HG02970 (cell line): Measurements from ENCODE around the gene CAMTA1.

Experiments
- ATAC-seq: cut with Tn5 transposase; IDR thresholded peaks from one replicate; pipeline ENCODE4 v1.9.1; 2021; ENCODE audit warnings: mild to moderate bottlenecking, moderate library complexity, moderate number of reproducible peaks; ENCODE audit not compliant: unreplicated experiment, low FRiP score

CAMTA1 gene

DNA sequence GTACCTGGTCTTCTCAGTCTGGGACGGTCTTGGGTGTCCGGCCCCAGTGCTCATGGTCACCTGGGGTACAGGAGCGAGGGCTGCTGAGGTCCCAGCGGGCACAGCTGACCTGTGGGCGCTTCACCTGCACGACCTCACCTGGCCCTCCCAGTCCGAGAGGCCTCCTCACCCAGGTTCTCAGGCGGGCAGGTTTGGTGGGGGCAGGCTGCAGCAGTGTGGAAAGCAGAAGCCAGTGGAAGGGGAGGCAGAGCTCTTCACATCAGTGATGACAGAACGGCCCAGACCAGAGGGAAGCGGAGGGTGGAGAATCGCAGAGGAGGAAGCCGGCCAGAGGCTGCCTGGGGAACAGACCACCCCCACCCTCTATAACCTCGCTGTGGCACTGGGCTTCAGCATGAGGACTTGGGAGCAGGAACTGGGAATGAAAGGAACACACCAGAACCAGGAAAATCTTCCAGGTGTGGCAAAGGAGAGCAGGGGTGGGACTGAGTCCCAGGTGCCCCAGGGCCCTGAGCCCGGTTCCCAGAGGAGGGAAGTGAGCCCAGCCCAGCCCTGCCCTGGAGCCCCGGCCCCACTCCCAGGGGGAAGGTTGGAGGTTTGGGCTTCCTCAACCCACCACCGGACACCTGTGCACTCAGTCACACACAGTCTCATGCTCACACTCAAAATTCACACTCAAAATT, 720.7 kb downstream of the CAMTA1 start:
- ATAC-seq: no peak

DNA sequence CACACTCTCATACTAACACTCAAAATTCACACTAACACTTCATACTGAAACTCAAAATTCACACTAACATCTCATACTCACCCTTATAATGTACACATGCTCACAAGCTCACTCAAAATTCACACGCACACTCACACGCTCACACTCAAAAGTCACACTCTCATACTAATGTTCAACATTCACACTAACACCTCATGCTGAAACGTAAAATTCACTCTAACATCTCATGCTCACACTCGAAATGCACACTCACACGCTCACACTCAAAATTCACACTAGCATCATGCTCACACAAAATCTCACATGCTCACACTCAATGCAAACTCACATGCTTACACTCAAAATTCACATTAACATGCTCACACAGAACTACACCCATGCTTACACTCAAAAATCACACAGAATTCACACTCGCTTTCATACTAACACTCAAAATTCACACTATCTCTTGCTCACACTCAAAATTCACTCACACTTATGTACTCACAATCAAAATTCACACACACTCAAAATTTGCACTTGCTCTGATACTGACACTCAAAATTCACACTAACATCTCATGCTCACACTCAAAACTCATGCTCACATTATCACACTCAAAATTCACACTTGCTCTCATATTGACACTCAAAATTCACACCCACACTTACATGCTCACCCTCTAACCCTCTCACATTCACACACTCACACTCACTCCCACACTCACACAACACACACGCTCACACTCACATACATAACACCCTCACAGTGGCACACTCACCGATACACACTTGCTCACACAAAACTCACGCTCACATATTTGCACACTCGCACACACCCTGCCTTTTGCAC, 721.4 kb downstream of the CAMTA1 start:
- ATAC-seq: no peak

DNA sequence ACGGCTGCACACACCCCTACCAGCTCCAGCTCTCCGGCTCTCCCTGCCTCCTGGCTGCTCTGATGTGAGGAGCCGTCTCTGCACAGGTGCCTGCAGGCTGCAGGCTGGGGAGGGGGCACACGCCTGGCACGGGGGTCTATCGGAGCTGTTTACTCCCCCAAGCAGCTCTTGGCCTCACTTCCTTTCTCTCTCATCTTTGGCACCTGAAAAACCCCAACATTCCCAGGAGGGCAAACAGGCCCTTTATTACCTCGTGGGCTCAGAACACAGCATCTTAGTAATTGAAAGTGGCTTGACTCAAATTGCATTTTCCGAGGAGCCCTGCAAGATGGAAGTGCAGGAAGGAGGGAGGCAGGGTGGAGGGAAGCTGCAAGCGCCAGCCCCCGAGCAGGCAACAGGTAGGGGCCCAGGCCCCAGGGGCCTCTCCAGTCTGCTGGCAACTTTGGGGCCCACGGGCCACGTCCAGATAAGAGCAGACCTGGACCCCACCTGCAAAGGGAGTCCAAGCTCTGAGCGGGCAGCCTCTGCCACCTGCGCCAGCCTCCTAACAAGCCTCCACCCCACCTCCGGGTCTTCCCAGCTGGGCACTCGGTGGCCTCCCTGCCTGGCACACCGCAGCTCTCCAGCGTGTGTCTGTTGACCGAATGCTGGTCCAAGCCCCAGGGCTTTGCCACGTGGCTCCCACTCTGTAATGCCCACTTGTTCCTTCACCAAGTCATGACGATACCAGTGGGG, 722.2 kb downstream of the CAMTA1 start:
- no peak for ATAC-seq

DNA sequence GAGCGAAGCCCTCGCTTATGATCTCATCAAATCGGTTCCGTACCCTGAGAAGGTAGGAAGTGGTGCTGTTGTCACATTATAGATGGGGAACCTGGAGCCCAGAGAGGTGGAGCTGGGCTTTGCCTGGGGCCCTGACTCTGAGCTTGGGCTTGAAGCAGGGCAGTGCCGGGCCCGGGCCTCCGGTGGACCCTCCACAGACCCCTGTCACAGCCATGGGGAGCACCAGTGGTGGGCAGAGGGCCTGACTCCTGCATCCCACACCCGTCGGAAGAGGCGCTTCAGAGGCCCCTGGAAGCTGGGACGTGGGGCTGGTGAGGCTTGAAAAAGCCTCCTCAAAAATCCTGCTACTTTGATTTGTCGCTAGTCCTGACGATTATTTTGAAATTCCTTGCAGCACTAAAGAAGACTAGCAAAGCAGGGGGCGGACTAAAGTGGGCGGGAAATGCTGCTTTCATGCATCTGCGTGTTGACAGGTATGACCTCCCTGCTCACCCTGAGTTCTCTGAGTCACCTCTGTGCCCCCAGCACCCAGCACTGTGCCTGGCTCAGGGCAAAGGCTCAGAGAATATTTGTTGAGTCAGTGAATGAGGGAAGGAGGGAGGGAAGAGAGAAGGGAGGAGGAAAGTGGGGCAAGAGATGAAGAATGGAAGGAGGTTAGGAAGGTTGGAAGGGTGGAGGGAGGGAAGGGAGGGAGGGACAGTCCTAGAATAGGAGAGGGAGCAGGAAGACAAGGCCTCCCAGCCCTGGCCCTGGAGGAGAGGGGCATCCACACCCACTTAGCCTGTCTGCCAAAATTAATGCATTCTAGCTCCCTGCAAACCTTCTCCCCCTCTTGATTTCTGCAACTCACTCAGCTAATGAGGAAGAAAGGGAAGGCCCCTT, 723.0 kb downstream of the CAMTA1 start:
- ATAC-seq: no peak

DNA sequence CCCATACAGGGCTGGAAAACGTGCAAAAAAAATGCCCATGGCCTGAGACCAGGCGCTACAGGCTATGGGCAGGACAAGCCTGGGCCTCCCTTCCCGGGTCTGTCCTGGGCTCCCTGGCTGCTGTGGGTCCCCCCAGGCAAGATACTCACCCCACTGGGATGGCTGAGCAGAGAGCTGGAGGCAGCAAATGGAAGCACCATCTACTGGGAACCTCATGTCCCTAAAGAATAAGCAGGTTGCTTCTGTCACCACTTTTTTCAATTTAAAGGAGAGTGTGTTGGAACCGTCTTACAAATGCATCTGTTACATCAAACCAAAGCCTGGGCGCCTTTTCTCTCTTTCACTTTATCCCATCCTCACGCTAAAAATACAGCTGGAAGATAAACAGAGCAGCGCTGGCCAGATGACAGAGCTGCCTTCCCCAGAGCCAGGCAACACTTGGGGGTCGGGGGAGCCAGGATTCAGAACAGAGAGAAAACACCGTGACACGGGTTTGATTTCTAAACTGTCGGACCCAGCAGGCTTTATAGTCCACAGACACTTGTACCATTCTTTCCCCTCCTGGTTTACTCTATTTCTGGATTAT, 723.8 kb downstream of the CAMTA1 start:
- ATAC-seq: no peak

DNA sequence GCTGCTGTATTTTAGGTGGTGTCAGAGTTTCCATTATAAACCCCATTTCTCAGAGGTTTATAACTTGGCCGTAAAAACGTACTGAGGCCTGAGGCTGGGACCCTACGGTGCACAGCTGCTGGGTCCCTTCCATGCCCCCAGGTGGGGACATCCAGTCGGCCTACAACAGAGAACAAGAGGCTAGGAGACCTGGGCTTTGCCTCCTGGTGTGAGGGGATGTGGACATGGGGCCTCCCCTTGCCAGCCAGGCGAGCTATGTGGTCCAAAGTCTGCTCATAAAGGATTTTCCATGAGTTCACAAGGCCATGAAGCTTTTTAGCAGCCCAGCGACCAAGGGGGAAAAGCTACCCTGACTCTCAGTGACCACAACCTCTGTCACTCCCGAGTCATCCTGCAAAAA, 724.3 kb downstream of the CAMTA1 start:
- no peak for ATAC-seq

DNA sequence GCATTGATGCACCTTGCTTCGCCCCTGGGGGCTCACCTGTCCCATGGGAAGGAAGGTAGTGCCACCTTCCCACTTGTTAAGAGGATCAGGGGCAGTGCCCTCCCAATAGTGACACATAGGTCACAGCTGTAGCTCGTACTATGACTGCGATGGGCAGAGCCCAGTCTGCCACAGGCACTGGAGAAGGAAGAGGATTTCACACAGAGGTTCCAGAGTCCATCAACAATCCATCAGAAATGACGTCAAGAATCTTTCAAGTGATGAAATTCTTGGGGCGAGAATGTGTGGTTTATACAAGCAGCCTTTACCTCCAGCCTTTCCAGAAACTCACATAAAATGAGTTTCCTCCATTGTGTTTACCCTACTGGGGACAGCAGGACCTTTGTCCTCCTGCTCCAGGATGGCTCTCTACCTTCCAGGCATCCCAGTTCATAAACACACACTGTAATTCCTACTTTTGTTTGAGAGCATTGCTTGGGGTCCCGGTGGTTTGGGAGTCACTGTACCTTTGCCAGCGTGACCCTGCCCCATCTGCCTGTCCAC, 725.2 kb downstream of the CAMTA1 start:
- ATAC-seq: no peak

DNA sequence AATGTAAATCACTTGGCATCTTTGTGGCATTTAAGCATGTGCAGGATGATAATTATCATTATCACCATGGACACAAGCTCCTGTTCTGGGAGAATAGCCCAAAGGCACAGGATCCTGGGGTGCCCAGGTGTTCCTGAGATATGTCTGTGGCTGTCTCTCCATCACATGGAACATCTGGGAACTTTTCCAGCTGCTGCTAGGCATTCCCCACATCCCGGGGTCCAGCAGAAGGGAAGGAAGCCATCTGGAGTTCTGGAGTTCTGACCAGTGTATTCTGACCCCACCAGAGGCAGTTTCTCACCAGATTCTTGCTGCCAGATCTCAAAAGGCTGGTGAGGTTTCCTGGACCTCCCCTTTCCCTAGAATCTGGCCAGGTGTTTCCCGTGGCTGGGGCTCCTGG, 726.1 kb downstream of the CAMTA1 start:
- no peak for ATAC-seq

DNA sequence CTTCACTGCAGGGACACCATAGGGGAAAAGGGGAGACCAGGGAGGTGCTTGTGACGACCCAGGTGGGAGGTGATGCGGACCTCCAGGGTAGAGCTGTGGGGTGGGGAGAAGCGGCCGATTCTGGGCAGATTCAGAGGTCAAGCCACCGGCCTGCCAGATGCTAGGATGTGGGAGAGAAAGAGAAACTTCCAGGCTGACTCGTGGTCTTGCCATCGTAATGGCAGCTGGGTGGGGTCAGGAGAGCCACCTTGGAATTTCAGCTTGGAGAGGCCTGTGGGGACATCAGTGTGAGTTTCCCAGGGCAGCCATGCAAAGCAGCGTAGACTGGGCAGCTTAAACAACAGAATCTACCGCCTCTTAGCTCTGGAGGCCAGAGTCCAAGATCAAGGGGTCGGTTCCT, 727.8 kb downstream of the CAMTA1 start:
- ATAC-seq: no peak

DNA sequence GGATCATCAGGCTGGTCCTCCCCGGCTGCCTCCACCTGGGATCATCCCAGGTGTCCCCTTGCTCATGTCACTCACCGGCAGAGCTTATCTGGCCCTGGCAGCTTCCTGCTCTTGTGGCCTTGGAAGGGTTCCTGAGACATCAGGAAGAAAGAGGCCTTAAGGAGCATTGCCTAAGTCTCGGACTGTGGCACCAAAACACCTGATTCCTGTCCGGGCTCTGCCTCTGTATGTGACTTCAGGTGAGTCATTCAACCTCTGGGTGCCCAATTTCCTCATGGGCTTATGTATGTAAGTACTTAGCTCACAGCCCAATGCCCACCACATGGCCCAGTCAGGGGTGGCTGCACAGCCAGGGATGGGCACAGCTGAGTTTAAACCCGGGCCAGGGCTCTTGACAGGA, 729.9 kb downstream of the CAMTA1 start:
- no peak for ATAC-seq

DNA sequence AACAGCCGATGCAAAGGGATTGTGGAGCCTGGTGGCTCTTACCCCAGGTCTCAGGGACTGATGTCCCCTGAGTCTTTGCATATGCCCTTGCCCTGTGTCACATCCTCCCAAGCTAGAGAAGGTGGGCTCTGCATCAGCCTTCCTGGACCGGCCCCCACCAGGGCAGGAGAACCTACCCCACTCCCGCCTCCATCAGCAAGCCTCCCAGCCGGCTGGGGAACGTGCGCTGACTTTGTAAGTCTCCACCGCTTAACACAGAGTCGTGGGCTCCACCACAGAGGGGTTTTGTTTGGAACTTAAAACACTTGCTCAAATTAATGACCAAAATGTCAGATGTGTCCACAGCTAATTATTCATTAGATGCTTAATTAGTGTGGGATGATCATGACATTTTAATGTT, 730.6 kb downstream of the CAMTA1 start:
- no peak for ATAC-seq

DNA sequence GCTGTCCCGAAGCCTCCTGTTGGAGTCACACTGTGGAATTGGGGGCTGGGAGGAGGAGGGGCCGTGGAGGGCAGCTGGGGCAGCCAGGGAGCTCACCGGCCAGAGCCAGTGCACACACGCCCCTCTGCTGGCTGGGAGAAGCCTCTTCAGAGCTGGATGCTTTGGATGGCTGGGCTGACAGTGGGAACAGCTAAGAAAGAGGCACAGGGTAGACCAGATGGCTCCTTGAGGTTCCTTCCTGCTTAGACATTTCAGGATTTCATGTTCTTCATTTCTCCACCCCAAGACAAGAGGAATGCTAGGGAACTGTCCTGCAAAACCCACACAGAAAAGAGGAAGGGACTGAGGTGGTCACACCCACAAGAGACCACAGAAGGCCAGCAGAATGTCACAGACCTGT, 731.1 kb downstream of the CAMTA1 start:
- no peak for ATAC-seq

DNA sequence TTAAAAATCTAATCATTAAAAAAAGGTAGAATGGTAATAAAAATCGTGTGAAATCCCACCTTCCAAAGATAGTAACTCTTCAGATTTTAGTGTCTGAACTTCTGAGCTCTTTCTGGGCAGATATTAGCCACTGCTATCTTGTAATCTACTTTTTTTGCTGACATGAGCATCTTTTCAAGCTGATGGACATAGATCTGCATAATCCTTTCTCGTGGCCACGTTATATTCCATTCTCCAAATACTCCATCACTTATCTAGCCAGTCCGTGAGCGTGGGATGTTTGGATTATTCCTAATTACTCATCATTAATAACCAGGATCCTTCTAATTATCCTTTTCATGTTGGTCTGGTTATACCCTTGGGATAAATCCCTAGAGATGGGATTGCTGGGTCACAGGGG, 731.7 kb downstream of the CAMTA1 start:
- ATAC-seq: no peak

DNA sequence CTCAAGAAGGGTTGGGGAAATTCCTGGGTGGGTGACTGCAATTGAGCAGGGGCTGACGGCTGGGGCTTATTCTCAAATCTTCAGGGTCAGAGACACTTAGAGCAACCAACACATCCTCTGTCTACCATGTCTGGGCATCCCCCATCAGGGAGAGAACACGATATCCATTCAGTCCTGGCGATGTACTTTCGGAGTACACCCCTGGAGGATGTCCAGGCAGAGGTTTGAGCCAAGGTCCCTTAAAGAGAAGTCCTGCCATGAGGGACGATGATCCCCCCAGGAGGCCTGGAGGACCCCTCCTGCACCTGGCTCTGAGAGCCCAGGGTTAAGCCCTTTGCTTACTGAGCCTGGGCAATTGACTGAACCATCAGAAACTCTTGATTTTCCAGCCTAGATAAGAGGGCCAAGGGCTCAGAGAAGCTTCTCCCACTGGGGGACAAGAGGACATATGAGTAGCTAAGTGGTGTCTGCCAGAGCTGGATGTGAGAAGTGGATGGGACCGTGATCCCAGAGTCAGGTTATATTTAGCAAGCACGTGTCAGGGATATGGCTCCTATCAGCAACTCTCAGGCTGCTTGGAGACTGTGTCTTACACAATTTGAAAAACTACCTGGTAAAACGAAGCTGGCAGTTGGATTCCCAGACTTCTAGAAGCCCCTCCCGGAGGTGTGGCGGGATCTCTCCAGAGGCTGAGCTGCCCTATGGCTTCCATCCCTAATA, 732.5 kb downstream of the CAMTA1 start:
- ATAC-seq: no peak

DNA sequence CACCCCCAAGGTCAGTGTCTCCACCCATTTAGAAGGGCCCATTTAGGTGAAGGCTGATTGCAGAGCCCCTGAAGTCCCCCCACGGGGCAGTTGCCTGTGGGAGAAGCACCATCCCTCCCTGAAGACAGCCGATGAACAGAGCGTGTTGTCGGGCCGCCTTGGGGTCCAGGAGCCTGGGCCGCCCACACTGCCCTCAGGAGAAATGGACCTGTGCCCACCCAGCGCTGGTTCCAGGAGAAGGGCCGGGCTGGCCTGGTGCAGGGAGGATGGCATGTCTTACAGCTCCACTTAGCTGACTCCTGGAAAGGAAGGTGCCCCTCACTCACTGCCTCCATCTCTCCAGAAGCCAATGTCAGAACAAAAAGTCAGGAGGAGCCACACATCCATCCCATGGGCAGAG, 733.2 kb downstream of the CAMTA1 start:
- no peak for ATAC-seq

DNA sequence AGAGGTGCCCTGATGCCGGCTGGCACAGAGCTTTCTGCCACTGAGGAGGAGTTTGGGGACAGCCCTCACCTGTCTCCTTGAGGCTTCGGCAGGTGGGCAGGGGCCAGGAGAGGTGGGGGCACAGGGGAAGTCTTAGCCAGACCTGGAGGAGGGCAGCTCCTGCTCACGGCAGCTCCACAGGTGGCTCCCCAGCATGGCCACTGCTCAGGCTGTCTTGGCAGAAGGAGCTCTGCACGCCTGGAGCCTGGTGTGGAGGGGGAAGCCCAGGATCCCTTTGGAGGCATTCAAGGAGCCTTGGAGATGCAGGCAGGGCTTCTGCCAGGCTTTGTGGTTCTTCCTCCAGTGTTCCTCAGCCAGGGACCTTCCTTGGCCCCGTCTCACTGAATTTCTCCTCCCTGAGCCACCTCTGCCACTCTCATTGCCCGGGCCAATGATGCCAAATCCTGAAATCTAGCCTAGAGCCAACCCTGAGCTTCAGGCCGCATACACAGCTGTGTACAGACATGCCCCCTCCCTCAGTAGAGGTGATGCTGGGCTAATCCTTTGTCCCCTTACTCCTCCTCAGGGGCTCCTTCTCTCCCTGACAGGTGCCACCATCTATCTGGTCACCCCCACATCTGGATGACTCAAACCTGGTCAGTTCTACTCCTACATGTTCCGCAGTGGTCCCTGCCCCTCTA, 734.1 kb downstream of the CAMTA1 start:
- ATAC-seq: no peak

DNA sequence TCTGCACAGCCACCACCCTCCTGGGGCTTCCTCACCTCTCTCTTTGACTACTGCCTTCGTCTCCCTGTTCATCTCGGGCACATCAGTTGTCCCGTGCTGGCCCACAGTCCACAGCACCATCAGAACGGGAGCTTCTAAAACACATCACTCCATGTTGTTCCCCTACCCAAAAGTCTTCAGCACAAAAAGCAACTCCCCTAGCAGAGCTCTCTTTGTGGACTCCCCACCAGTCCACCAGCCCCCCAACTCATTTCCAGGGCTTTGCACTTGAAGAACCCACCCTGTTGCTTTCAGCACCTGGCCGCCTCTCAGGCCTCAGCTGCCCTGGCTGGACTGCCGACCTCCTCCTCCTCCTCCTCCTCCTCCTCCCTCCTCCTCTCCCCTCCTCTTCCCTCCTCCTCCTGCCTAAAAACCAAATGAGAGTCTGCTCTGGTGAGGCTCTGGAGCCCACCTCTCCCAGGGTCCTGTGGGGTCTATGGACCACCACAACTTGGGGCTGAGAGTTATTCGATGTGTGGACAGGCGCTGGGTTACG, 734.7 kb downstream of the CAMTA1 start:
- no peak for ATAC-seq

DNA sequence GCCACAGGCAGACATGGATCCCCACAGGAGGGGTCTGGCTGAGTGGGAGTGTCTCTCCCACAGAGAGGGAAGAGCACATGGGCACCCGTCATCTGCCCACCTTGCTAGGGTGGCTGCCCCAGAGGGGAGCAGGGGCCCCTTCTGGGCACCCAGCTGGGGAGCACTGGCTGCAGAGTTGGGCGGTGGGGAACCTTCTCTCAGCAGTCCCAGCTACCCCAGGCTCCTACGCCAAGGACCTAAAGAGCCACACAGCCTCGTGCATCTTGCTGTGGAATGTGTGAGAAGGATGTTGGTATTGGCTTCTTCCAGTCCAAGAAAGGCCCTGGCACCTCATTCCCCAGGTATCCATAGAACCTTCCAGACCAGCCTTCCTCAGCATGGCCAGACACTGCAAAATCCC, 735.2 kb downstream of the CAMTA1 start:
- ATAC-seq: no peak
